Natural killer cell (primary cell): Measurements from ENCODE around the gene IFNL4. TPM values are rescaled to one million over a fixed set of nuclear protein-coding genes. Genes with fewer than 3 reads are reported as not detected.

ENCODE experiments used
- ATAC-seq, 3 donors: fragments of 150-1000 bp in 2 of 3; fragments of 200-7000 bp in 1 of 3; cut with Tn5 transposase; 1 replicate in 1 of 3; 2 replicates in 2 of 3; pipeline ENCODE4 v1.10.0; 2021; ENCODE audit warnings: mild to moderate bottlenecking in 2 of 3, moderate library complexity in 2 of 3
- DNase-seq, 2 donors: peaks; one replicate each; pipeline versions ENCODE4 v3.0.0 to v3.0.0-alpha.2; 2013 to 2021; ENCODE audit warnings: mixed read lengths in 1 of 2
- H3K27ac ChIP-seq: one replicate; pipeline ENCODE4 v1.5.1; 2013; ENCODE audit warnings: mild to moderate bottlenecking, low read length
- H3K27me3 ChIP-seq: one replicate; pipeline ENCODE4 v1.6.1; 2013; ENCODE audit warnings: low read length; ENCODE audit not compliant: control insufficient read depth, insufficient read depth
- H3K36me3 ChIP-seq: one replicate; pipeline ENCODE4 v1.6.1; 2013; ENCODE audit warnings: low read length; ENCODE audit not compliant: control insufficient read depth, insufficient read depth
- H3K4me1 ChIP-seq: one replicate; pipeline ENCODE4 v1.6.1; 2013; ENCODE audit warnings: low read length; ENCODE audit not compliant: control insufficient read depth, insufficient read depth
- H3K4me3 ChIP-seq: one replicate; pipeline ENCODE4 v1.5.1; 2013; ENCODE audit warnings: low read length
- H3K9me3 ChIP-seq: one replicate; pipeline ENCODE4 v1.6.1; 2013; ENCODE audit warnings: low read length; ENCODE audit not compliant: control insufficient read depth, insufficient read depth
- H3K27ac Mint-ChIP-seq, 2 donors: one replicate each; pipeline ENCODE4 v1.8.0; 2022; ENCODE audit warnings: mild to moderate bottlenecking in 2 of 2, mixed read lengths in 2 of 2, moderate library complexity in 1 of 2
- H3K27me3 Mint-ChIP-seq, 2 donors: one replicate each; pipeline ENCODE4 v1.8.0; 2022; ENCODE audit warnings: low read depth in 2 of 2, mixed read lengths in 2 of 2
- H3K36me3 Mint-ChIP-seq: one replicate; pipeline ENCODE4 v1.8.0; 2022; ENCODE audit warnings: mixed read lengths
- H3K4me1 Mint-ChIP-seq, 2 donors: one replicate each; pipeline ENCODE4 v1.8.0; 2022; ENCODE audit warnings: mixed read lengths in 2 of 2
- H3K4me3 Mint-ChIP-seq: one replicate; pipeline ENCODE4 v1.8.0; 2022; ENCODE audit warnings: mild to moderate bottlenecking, moderate library complexity, mixed read lengths
- H3K9me3 Mint-ChIP-seq, 2 donors: one replicate each; pipeline ENCODE4 v1.8.0; 2022; ENCODE audit warnings: mixed read lengths in 2 of 2
- CTCF ChIP-seq: fragments of 200-600 bp; IDR thresholded peaks from one replicate; pipeline ENCODE4 v1.8.0; 2022; ENCODE audit warnings: antibody characterized with exemption
- WGBS: methylation state at CpG from one replicate; pipeline ENCODE4 v1.1.7; 2013; ENCODE audit warnings: missing lambda C conversion rate; ENCODE audit not compliant: insufficient coverage; 5-methylcytosine and 5-hydroxymethylcytosine counted together
- intact Hi-C: fragments of 100-400 bp; cut with micrococcal nuclease; formaldehyde crosslinking; loops from one replicate; pipeline ENCODE4 v1.14.2; 2022
- total RNA-seq, 4 donors: library from RNA; stranded (reverse); fragments of 120-200 nt in 1 of 4; gene quantifications; one replicate each; pipeline versions ENCODE4 v1.2.3 to v1.2.4, GENCODE V29; 2013 to 2022

The IFNL4 gene
- total RNA-seq: not detected
- total RNA-seq (2013): not detected

- no peak within 1 kb of the TSS for H3K27ac Mint-ChIP-seq
- no peaks in the 10 kb centered on the region for H3K36me3 Mint-ChIP-seq
- H3K4me1 Mint-ChIP-seq: no peaks in the 10 kb centered on the region
- WGBS: 82% methylated on average over 13 of the region's 13 CpGs
- Histone ChIP-seq H3K9me3 (no peaks in the 10 kb centered on the region), H3K36me3 (no peaks in the 10 kb centered on the region), H3K4me1 (peaks cover 14% of the 10 kb centered on the region), H3K27me3 (peaks cover 17% of the 10 kb centered on the region), H3K4me3 (no peak within 1 kb of the TSS), H3K27ac (no peak within 1 kb of the TSS)
- intact Hi-C loops: no loop called here
- H3K9me3 Mint-ChIP-seq: no peaks in the 10 kb centered on the region
- no peak for DNase-seq
- ATAC-seq: no peak
- TF ChIP-seq CTCF: no peak
- H3K27me3 Mint-ChIP-seq: peaks cover 12 to 13% of the 10 kb centered on the region in 2 donors
- H3K4me3 Mint-ChIP-seq: no peak within 1 kb of the TSS
These were observed at the start of gene IFNL4 for GRCh38 chr19:39248806-39249205. Gene IFNL4 (minus strand): TSS chr19:39248856.

GRCh38 chr19:39297931-39298634 lies 49.4 kb upstream of the IFNL4 start:
- ATAC-seq (peak; percentile 83 to 93 (median 91)), DNase-seq (peak; percentile 80 to 81)
- no peak for TF ChIP-seq CTCF
- Histone ChIP-seq H3K9me3 (no peaks in the 10 kb centered on the region), H3K27me3 (no peaks in the 10 kb centered on the region), H3K27ac (peak overlapping the region; percentile 66), H3K4me3 (peak overlapping the region; percentile 41), H3K4me1 (peaks cover 44% of the 10 kb centered on the region), H3K36me3 (no peaks in the 10 kb centered on the region)
- Mint-ChIP-seq H3K4me3 (peak overlapping the region; percentile 86), H3K27ac (peak overlapping the region; percentile 80 to 81), H3K27me3 (no peaks in the 10 kb centered on the region), H3K36me3 (no peaks in the 10 kb centered on the region), H3K9me3 (no peaks in the 10 kb centered on the region), H3K4me1 (peaks cover 39 to 47% of the 10 kb centered on the region in 2 donors)
- intact Hi-C loops: loop anchor here (5.0 kb wide), 1 partner anchor 44 kb away; the partner anchor contains the start of gene SAMD4B
- 15% methylated on average over 17 of the region's 17 CpGs for WGBS

- no peak for ATAC-seq
- no peaks in the 10 kb centered on the region for H3K27me3 ChIP-seq
- 94% methylated on average over 4 of the region's 4 CpGs for WGBS
These were observed 48.2 kb upstream of the IFNL4 start for GRCh38 chr19:39296906-39297305.

More at GRCh38 chr19:39296906-39297305, 48.2 kb upstream of the IFNL4 start:
- Mint-ChIP-seq H3K27me3 (no peaks in the 10 kb centered on the region), H3K4me1 (peaks cover 39 to 42% of the 10 kb centered on the region in 2 donors), H3K9me3 (no peaks in the 10 kb centered on the region), H3K27ac (peak overlapping the region; percentile 1 to 81), H3K36me3 (no peaks in the 10 kb centered on the region), H3K4me3 (peak overlapping the region; percentile 51)
- Histone ChIP-seq H3K4me1 (peaks cover 44% of the 10 kb centered on the region), H3K36me3 (no peaks in the 10 kb centered on the region), H3K4me3 (no peak overlapping the region), H3K9me3 (no peaks in the 10 kb centered on the region), H3K27ac (no peak overlapping the region)
- intact Hi-C loops: loop anchor here (5.0 kb wide), 1 partner anchor 45 kb away; the partner anchor contains the start of gene SAMD4B
- TF ChIP-seq CTCF: no peak
- DNase-seq: no peak
